Hepatocyte (in vitro differentiated cells): ENCODE measurements around the gene DRD5. TPM values are rescaled to one million over a fixed set of nuclear protein-coding genes. Genes with fewer than 3 reads are reported as not detected.
"Not testable (repeated sequence)": the region's sequence is repeated elsewhere in the genome, so short reads cannot be mapped to it uniquely, and the experiment has no call there.

Experiments
- DNase-seq: peaks from one replicate; pipeline ENCODE4 v3.0.0-alpha.2; 2016; ENCODE audit warnings: low spot score
- H2AFZ ChIP-seq: fragments of 200-600 bp; sonication (generic); 2 replicates; pipeline ENCODE4 v1.6.0; 2016; ENCODE audit warnings: antibody characterized with exemption, mild to moderate bottlenecking
- H3K27ac ChIP-seq: fragments of 200-600 bp; sonication (generic); 2 replicates; pipeline ENCODE4 v1.5.1; 2016; ENCODE audit warnings: mild to moderate bottlenecking
- H3K27me3 ChIP-seq: fragments of 200-600 bp; sonication (generic); 2 replicates; pipeline ENCODE4 v1.6.1; 2016
- H3K36me3 ChIP-seq: fragments of 200-600 bp; sonication (generic); replicated peaks from 2 replicates; pipeline ENCODE4 v1.5.1; 2016; ENCODE audit warnings: low read depth; ENCODE audit not compliant: insufficient read depth
- H3K4me1 ChIP-seq: fragments of 200-600 bp; sonication (generic); 2 replicates; pipeline ENCODE4 v1.5.1; 2016; ENCODE audit warnings: mild to moderate bottlenecking, moderate library complexity; ENCODE audit not compliant: insufficient read depth
- H3K4me2 ChIP-seq: fragments of 200-600 bp; sonication (generic); 2 replicates; pipeline ENCODE4 v1.6.0; 2016
- H3K4me3 ChIP-seq: fragments of 200-600 bp; sonication (generic); 2 replicates; pipeline ENCODE4 v1.5.1; 2016; ENCODE audit warnings: mild to moderate bottlenecking
- H3K79me2 ChIP-seq: fragments of 200-600 bp; sonication (generic); 2 replicates; pipeline ENCODE4 v1.6.0; 2017; ENCODE audit warnings: mild to moderate bottlenecking
- H3K9me2 ChIP-seq: fragments of 200-600 bp; sonication (generic); replicated peaks from 2 replicates; pipeline ENCODE4 v1.6.0; 2017; ENCODE audit warnings: mild to moderate bottlenecking; ENCODE audit not compliant: insufficient read depth
- H3K9me3 ChIP-seq: fragments of 200-600 bp; sonication (generic); 2 replicates; pipeline ENCODE4 v1.5.1; 2016; ENCODE audit warnings: low read depth, mild to moderate bottlenecking
- H4K20me1 ChIP-seq: fragments of 200-600 bp; sonication (generic); 2 replicates; pipeline ENCODE4 v1.6.0; 2016; ENCODE audit warnings: mild to moderate bottlenecking; ENCODE audit not compliant: insufficient read depth, poor library complexity, severe bottlenecking
- CTCF ChIP-seq: fragments of 200-600 bp; sonication (generic); IDR thresholded peaks from 2 replicates; pipeline ENCODE4 v1.5.1; 2016; ENCODE audit warnings: antibody characterized with exemption, mild to moderate bottlenecking; ENCODE audit not compliant: poor library complexity
- EZH2 ChIP-seq: fragments of 200-600 bp; sonication (generic); IDR thresholded peaks from 2 replicates; pipeline ENCODE4 v1.6.1; 2016; ENCODE audit warnings: antibody characterized with exemption, mild to moderate bottlenecking, borderline replicate concordance
- EZH2phosphoT487 ChIP-seq: fragments of 200-600 bp; sonication (generic); IDR thresholded peaks from one replicate; pipeline ENCODE4 v1.6.1; 2018; ENCODE audit warnings: antibody characterized with exemption, mild to moderate bottlenecking, low read depth, moderate library complexity; ENCODE audit not compliant: unreplicated experiment, severe bottlenecking
- WGBS: methylation state at CpG from one replicate; pipeline ENCODE4 v1.1.6; 2016; ENCODE audit warnings: low lambda C conversion rate; ENCODE audit errors: missing lambda C conversion rate; 5-methylcytosine and 5-hydroxymethylcytosine counted together
- polyA plus RNA-seq: library from polyadenylated mRNA; unstranded; fragments of >200 nt; fragmentation: Nextera tagmentation; extraction: Ambion mirVana; gene quantifications from 2 replicates; pipeline ENCODE4 v1.2.1, GENCODE V29; 2016
- total RNA-seq: library from RNA; depleted of rRNA; stranded (reverse); fragments of >200 nt; gene quantifications from 2 replicates; pipeline ENCODE4 v1.2.3, GENCODE V29; 2014

Gene DRD5
- not detected in 2 replicates for total RNA-seq
- not detected in 2 replicates for polyA plus RNA-seq

DNA sequence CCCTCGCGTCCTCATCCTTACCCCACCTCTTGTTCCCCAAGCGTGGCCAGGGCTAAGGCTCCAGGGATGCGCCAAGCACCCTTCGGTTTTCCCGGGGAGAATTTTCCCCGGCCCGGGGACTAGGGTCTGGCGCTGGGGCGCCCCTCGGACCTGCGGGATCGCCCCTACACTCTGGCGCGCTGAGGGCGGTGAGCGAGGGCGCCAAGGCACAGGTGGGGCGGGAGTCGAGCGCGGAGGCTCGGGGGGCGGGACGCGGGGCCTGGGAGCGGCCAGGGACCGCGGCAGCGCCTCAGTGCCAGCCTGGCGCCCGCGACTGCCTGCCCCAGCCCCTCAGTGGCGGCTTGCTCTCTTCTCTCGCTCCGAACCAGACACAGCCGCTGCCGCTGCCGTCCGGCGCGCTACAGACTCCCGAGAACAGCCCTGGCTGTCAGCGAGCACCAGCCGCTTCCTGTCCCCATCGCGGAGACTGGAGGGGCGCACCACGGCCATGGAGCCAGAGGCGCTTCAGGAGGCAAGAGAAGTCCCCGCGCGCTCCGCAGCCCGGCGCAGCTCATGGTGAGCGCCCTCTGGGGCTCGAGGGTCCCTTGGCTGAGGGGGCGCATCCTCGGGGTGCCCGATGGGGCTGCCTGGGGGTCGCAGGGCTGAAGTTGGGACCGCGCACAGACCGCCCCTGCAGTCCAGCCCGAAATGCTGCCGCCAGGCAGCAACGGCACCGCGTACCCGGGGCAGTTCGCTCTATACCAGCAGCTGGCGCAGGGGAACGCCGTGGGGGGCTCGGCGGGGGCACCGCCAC lies at the start of gene DRD5:
Gene DRD5, plus strand, starts transcription at position 292 of the 793 bp plus-strand sequence. Its CDS starts 396 bp downstream, at position 688.
- peaks cover 44% of the 10 kb centered on the region for H3K27me3 ChIP-seq

GRCh38 chr4:9732256-9732655 lies 49.2 kb upstream of the DRD5 start:
- H3K4me3 ChIP-seq, H3K9me3 ChIP-seq, H3K79me2 ChIP-seq, H3K4me1 ChIP-seq, H3K36me3 ChIP-seq, H2AFZ ChIP-seq, H3K27me3 ChIP-seq, H3K9me2 ChIP-seq, H4K20me1 ChIP-seq: not testable (repeated sequence)
- Histone ChIP-seq H3K27ac (peak overlapping the region; percentile 69), H3K4me2 (peak overlapping the region; percentile 25)
- WGBS: 14% methylated on average over 4 of the region's 4 CpGs
- peak; percentile 26 for DNase-seq

More for the DNA sequence above, at the start of gene DRD5:
- no peak within 1 kb of the TSS for H3K4me3 ChIP-seq
- no peaks in the 10 kb centered on the region for H3K4me1 ChIP-seq
- peak within 1 kb of the TSS; percentile 77 for H3K4me2 ChIP-seq
- H4K20me1 ChIP-seq: no peaks in the 10 kb centered on the region
- TF ChIP-seq EZH2phosphoT487: no peak
- TF ChIP-seq CTCF: no peak
- no peak for TF ChIP-seq EZH2
- no peaks in the 10 kb centered on the region for H3K79me2 ChIP-seq
- H3K27ac ChIP-seq: no peak within 1 kb of the TSS
- 11% methylated on average over 67 of the region's 78 CpGs for WGBS
- H2AFZ ChIP-seq: no peak within 1 kb of the TSS
- DNase-seq: peak; percentile 32
- H3K36me3 ChIP-seq: no peaks in the 10 kb centered on the region
- H3K9me2 ChIP-seq: no peaks in the 10 kb centered on the region
- H3K9me3 ChIP-seq: no peaks in the 10 kb centered on the region

- no peak overlapping the region for H2AFZ ChIP-seq
- H3K4me3 ChIP-seq: no peak overlapping the region
- WGBS: 78% methylated on average over 5 of the region's 5 CpGs
- H4K20me1 ChIP-seq: no peaks in the 10 kb centered on the region
- H3K27ac ChIP-seq: no peak overlapping the region
- no peaks in the 10 kb centered on the region for H3K4me1 ChIP-seq
- H3K27me3 ChIP-seq: no peaks in the 10 kb centered on the region
- H3K36me3 ChIP-seq: no peaks in the 10 kb centered on the region
- H3K9me3 ChIP-seq: no peaks in the 10 kb centered on the region
- H3K79me2 ChIP-seq: no peaks in the 10 kb centered on the region
- TF ChIP-seq EZH2phosphoT487 (no peak), EZH2 (no peak), CTCF (no peak)
- DNase-seq: no peak
- H3K4me2 ChIP-seq: no peak overlapping the region
- no peaks in the 10 kb centered on the region for H3K9me2 ChIP-seq
These were observed 45.9 kb upstream of the DRD5 start for GRCh38 chr4:9735515-9735914.

DNA sequence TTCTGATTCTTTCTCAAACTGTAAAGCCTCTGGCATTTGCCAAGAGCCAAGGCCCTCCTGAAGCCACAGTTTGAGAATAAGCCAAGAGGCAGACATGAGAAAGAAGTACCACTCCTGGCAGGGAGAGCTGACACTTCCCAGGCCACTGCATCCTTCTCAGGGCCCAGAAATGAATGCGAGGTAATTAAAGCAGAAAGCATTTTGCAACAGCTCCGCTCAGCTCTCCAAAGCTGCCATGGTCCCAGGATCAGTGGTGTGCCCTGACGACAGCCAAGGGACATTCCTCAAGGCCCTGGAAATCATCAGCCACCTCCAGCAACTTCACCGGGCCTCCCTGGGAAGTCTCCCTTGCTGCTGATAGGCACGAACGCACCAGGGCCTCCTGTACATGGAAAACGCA lies 44.2 kb upstream of the DRD5 start:
- not testable (repeated sequence) for DNase-seq, H3K36me3 ChIP-seq, H3K79me2 ChIP-seq, H2AFZ ChIP-seq, H3K9me3 ChIP-seq, H3K27ac ChIP-seq, H3K4me1 ChIP-seq, H3K27me3 ChIP-seq, H3K4me2 ChIP-seq, H3K4me3 ChIP-seq, H4K20me1 ChIP-seq, H3K9me2 ChIP-seq
- 31% methylated on average over 7 of the region's 7 CpGs for WGBS

DNA sequence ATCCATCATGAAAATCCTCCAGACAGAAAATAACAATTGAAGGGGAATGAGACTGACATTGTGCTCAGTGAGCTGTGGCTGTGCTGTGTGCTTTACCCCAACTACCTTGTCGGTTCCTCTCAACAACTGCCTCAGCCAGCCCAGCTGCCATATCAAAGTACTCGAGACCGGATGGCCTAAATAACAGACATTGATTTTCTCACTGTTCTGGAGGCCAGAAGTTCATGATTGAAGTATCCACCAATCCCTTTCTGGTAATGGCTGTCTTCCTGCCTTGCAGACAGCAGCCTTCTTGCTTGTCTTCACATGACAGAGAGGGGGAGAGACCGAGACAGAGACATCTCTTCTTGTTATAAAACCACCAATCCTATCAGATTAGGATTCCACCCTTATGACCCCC lies 37.6 kb upstream of the DRD5 start:
- H2AFZ ChIP-seq, H3K9me3 ChIP-seq, H3K4me1 ChIP-seq, H3K9me2 ChIP-seq, H3K36me3 ChIP-seq, H3K79me2 ChIP-seq, H4K20me1 ChIP-seq, DNase-seq, H3K4me2 ChIP-seq, H3K27ac ChIP-seq, H3K27me3 ChIP-seq, H3K4me3 ChIP-seq: not testable (repeated sequence)
- 91% methylated on average over 4 of the region's 4 CpGs for WGBS
